NCI-H526 treated with DMSO at 0.1 percent for 48 hours (cell line): ENCODE data around the gene FNDC11.
"Not testable (repeated sequence)": the region's sequence is repeated elsewhere in the genome, so short reads cannot be mapped to it uniquely, and the experiment has no call there.

Experiments
- DNase-seq: peaks from one replicate; lab custom pipeline; 2025; lab: John Stamatoyannopoulos, UW

Gene FNDC11

GRCh38 chr20:63599396-63600050 lies 45.6 kb downstream of the FNDC11 start:
- DNase-seq: no peak

GRCh38 chr20:63601679-63602078 lies 47.7 kb downstream of the FNDC11 start:
- not testable (repeated sequence) for DNase-seq

DNA sequence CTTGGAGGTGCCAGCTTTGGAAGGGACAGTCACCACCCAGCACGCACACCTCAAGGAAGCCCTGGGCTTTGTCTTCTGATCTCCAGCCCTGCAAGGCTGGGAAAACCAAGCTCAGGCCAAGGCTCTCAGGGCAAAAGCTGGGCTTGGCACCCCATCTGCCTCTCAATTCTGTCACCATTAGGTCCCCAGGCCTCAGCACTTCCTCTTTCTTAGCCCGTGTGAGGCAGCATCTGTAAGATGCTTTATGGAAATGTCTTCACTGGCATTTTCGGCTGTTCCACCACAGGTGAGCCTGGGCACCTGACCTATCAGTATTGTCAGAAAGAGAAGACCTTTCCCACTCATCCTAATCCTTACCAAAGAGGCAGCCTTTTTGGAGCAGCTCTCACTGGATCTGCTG lies 48.4 kb downstream of the FNDC11 start:
- DNase-seq: no peak
